Ammon's horn (tissue), 1 donor: ENCODE data around the gene FUT9.

Source experiments
- DNase-seq: peaks from one replicate; pipeline ENCODE4 v3.0.0-alpha.2; 2016; ENCODE audit warnings: low spot score

FUT9 gene

DNA sequence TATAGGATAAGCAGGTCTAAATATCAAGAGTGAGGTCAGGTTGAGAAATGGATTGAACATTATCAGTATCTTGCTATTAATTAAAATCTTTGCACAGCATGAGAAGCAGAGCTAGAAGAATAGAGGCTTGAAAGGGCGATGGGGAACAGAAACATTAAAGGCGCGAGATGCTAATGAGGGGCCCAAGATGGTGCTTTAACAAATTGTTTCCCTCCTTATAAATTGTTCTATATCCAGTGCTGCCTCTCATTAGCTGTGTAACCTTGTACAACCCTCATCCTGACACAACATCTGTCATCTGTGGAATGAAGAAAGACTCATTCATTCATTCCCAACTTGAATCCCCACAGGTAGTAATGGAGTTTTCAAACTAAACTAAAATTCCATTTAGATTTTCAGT is 57.8 kb downstream of the FUT9 start:
- DNase-seq: no peak

DNA sequence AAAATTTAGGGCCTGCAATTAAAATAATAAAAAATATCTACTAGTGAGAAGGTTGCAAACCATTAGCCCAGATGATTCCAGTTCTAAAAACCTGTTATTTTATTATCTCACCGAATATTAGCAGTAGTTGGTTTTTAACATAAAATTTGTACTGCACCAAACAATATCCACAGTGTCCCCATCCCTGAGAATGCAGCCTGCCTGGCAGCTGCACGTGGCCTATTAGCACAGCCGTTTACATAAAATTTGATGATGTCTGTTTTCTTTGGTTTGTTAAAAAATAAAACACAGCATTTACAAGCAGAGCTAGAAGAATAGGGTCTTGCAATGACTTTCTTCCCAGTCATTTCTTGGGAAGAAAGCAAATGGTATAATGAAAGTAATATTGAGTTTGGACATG is 58.2 kb downstream of the FUT9 start:
- DNase-seq: peak; percentile 38

DNA sequence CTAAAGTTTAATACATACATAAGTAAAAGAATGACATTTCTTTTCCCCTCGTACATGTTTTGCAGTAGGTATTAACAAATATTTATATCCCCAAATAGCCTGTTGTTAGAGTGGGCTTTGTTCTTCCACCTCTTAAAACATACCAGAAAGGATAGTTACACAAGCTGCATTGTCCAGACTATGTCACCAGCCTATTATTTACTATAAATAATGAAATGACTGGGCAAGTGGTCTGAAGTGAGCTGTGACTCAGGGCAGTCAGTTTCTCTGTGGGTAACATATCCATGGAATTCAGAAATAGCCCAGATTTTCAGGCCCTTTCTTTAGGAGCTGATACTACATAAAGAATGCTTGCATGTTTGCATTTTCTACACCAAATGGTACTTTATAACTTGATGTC is 60.1 kb downstream of the FUT9 start:
- no peak for DNase-seq

DNA sequence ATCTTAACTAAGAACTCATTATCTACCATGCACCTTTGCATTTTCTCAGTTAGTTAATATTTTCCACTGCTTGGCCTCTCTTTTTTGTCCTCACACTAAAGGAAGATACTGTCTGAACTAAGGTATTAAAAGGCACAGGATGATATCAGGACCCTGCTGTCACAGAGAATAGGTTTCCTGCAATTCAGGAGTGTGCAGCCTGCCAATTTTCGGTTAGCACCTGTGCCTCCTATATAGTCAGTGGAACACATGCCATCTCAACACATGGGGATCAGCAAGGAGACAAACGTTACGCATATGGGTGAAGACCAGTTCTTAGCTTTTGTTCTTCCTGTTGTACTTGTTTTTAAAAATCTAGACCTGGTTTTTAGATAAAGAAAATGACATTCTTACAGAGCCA is 71.0 kb downstream of the FUT9 start:
- no peak for DNase-seq

DNA sequence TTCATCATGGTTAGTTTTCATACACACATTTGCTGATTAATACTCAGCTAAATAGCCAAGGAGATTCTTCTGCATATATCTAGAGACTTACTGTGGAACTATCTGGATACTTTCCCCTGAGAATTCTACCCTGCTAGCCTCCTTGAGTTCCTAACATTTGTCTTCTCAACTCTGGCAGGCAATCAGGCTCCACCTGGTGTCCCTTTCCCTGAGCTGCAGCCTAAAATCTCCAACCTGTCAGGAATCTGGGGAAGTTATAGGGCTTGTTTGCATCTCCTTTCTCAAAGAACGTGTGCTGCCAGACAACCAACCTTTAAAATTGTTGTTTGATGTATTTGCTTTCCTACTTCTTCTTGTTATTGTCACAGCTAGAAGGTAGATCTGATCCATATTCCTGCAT is 73.4 kb downstream of the FUT9 start:
- DNase-seq: no peak

DNA sequence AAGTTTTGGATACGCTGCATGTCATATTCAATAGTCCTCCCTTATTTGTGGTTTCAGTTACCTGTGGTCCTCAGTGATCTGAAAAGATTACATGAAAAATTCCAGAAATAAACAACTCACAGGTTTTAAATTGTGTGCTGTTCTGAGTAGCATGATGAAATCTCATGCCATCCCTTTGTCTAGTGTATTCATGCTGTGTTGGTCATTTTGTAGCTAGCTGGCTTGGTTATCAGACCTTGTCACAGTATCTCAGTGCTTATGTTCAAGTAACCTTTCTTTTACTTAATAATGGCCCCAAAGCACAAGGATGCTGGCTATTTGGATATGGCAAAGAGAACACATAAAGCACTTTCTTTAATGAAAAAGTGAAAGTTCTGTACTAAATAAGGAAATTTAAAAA is 78.3 kb downstream of the FUT9 start:
- DNase-seq: no peak

DNA sequence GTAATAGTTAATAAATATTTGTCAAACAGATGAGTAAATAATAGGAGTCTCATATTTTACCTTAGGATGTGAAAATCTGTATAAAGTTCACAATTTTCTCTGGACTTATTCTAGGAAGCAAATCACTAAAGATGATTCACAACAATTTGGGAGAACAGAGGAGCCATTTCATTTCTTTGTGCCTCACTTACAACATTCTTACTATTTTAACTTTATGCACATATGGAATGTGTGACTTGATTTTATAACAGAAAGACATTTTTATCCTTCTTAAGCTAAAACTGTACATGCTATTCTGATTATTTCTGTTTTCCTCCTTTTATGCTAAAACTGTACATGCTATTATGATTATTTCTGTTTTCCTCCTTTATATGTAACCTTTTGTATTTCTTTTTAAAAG is 83.3 kb downstream of the FUT9 start:
- DNase-seq: no peak

DNA sequence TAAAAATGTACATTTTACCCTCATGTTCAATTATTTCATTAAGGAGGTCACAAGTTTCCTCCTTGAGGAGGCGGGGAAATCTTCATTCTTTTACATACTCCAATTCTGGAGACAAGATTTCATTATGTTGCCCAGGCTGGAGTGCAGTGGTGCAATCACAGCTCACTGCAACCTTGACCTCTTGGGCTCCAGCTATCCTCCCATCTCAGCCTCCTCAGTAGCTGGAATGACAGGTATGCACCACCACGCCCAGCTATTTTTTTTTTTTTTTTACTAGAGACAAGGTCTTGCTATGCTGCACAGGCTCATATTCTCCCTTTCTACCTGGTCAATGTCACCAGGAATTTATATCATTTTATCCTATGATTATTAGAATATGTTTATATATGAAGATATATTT is 85.8 kb downstream of the FUT9 start:
- DNase-seq: no peak

DNA sequence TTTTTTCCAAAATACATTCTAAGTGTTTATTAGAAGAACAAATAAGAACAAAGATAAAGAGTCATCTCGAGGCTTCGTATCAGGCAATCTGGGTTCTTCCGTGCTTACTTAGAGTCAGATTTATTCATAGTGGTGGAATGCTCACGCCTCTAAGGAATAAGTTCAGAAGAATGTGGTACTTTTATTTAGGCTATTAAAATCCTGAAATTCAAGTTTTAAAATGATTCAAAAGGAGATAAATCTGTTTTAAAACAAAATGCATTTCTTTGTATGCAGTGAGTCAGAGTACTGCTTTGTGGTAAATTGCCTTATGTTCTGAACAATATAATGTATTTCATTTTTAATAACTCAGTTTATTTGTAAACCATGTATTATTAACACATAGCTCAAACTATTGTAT is 89.1 kb downstream of the FUT9 start:
- no peak for DNase-seq

DNA sequence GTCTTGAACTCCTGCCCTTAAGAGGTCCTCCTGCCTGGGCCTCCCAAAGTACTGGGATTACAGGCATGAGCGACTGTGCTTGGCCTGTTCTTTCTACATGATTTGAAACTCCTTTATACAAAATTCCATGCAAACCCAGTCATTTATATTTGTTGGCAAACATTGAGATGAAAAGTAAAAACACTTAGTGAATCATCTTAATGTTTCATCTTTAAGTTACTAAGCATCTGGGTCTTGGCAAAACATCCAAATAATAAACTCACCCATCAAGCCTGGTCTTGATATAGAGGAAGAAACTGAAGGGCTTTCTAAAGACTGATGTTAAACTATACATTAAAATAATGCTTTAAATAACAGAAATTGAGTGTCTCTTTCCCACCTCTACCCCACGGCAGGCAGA is 95.1 kb downstream of the FUT9 start:
- no peak for DNase-seq

DNA sequence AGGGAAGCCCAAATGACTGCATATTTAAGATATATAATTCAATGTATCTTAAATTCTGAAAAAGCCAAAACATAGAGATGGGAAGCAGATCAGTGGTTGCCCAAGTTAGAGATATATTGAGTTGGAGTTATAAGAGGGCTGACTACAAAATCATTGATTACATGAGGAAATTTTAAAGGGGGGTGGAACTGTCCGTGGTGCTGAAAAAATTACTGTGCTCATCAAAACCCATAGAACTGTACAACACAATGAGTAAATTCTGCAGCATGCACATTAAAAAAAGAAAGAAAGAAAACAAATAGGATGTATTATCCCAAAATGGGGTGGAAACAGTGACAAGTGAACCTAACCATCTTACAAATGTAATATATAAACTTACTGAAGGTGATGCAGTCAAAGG is 100.9 kb downstream of the FUT9 start:
- DNase-seq: no peak

DNA sequence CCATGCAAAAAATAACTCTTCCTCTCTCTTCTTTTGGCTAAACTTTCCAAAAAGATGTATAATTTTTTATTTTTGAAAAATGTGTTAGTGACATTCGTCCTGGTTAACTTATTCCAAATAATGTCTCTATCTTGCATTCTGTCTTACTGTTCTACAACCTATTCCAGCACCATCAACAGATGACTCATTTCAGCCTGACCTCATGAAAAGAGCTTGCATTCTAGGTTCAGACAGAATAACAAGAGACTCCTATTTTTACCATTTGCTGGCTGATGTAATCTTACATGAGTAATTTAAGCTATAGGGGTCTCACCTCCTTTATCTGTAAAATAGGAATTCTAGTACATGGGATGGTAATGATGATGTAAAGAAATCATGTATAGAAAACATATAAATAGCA is 109.0 kb downstream of the FUT9 start:
- DNase-seq: peak; percentile 21

DNA sequence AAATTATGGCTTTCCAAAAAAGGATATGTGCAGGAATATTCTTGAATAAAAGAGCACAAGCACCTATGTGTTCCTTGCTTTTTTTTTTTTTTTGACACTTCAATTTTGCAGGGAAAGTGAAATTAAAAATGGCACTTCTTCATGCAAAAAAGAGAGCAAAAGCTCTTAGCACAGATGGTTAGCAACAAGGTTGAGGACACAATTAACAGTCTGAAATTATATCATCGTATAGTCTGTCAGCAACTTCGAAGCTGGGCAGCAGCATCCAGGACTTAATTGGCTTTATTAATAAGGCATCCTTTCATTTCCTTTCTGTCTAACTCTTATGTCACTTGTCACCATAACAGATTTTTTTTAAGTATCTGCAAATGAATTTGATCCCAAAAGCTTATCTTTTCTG is 122.6 kb downstream of the FUT9 start:
- DNase-seq: no peak

DNA sequence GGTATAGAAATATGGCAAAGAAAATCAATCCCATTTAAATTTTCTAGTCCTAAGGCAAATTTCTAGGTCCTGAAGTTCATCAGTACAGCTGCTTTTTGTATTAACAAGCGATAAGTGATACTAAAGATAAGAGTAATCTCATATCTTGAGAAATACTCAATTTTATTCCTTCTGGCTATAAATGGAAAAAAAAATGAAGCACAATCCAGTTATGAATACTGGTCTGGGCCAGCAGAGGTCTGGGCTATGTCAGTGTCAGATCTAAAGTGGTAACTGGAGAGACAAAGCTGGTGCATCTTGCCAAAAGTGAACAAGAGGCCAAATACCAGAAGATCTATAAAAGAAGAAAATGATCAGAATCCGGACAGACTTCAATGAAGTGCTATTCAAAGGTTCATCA is 126.4 kb downstream of the FUT9 start:
- no peak for DNase-seq

DNA sequence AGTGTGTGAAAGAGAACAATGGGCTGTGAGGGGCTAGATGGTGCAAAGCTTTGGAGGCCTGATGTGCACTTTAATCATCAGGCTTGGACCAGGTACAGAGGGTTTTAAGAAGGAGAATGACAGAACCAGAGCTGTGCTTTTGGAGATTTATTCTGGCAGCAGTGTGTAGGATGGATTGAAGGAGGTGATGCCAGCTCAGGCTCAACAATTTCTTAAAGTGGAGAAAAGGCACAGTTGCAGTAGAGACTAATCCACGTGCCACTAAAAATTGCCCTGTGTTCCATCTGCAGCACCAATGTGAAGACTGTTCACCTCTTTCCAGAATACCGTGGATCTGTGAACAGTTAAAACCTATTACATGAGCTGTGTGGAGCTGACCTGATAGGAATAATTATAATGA is 134.7 kb downstream of the FUT9 start:
- peak; percentile 9 for DNase-seq

DNA sequence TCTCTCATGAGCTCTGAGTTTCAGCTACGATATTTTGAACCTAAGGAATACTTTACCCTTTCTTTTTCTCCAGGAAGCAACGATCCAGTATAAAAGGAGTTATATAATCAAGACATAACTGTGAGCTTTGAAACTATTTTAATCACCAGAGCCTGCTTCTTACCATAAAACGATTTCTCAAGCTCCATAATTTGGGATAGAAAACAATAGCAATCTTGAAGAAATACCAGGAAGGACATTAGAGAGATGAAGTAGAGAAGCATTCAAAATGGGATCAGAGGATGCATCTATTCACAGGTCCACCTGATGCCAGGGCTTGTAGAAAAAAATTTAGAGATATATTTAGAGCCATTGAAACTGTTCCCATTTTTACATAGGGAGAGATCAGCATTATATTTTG is 135.9 kb downstream of the FUT9 start:
- DNase-seq: no peak

DNA sequence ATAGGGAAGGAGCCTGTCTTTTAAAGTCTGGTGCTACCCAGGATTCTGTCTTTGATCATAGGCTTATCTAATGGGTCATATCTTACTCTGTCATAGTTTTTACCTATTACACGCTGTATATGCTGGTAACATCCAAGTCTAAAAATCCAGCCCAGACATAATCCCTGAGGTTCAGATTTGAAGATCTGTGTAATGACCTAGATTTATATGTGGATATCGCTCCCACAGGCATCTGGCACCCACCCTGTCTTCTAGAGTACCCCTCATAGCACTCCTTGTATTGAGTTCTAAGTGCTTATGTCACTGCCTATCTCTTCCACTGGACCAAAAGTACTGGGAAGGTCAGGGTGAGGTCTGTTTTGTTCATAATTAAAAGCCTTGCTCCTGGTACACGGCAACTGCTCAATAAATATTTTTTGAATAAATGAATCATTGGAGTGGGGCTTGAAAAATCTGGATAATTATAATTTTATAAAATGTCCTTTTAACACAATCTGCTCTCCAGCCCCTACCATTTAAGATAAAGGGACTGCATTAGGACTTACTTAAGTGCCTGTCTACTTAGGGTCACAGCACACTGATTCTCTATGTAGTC is 136.4 kb downstream of the FUT9 start:
- no peak for DNase-seq

DNA sequence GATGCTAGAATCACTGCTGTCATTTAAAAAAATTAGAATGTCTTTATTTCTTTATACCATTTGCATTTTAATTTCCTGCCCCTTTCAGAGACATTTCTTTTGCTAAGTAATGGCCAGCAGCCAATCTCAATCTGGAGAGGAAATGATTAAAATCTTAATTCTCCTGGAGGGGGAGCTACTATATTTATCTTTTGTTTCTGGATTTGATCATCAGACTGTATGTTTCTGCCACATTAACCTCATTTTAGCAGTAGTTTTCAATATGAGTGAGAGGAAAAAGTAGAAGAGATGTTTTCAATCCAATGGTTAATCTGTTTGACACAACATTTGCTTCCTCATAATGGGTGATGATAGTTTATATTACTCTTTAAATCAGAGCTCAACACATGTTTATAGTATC is 138.0 kb downstream of the FUT9 start:
- DNase-seq: no peak

DNA sequence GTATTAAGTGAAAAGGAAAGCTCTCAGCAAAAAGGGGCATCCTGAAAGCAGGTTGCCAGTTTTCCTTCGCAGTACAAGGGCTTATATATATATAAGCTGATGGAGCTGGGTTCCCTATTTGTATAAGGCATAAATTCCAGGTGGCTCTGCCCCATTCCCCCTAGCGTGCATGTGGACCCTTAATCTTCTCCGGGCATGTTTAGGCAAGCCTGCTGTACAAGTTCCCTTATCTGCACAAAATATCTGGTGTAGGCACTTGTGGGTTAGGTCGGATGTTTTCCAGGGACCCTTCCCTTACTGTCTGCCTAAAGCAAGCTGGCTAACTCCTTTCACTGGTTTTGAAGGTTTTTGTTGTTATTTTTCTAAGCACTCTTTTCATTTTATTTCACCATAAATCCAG is 140.7 kb downstream of the FUT9 start:
- no peak for DNase-seq

DNA sequence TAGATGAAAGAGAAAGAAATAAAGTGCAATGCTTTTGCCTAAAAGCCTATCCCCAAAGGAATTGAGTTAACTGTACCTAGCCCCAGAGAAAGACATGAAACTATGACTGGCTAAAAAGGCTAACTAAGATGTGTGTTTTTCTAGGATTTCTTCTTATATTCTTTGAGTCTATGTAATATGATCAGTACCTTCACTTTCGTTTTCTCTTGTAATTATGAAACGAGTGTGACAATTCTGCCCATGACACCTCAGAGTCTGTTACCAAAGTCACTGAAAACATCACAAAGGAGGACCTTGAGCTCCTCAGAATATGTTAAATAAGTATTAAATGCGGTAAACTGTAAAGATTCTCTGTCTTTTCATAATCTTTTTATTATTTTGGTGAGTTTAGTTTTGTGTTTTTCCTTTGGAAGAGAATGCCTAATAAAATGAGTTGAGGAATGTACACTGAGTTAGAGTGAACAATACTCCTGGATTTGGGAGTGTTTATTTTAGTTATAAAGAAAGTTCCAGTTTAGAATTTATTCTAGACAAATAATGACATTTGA is 141.3 kb downstream of the FUT9 start:
- DNase-seq: no peak

DNA sequence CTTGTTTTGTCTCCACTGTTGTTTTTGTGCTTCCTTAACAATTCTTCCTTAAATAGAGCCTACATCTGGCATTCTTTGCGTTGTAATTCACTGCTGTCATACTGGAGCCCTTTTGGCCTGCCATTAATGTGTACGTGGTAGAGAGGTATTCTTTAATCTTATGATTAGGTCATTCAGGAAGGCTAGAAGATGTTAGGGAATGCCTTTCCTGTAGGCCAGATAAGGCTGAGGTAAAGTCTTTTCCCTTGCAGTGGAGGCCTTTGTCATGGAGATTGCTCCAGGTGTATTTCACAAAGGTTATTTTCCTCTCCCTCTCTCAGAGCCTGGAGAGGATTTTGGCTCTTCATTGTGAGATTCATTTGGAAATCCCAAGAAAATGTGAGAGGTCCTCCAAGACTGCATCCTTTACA is 146.9 kb downstream of the FUT9 start:
- DNase-seq: no peak

DNA sequence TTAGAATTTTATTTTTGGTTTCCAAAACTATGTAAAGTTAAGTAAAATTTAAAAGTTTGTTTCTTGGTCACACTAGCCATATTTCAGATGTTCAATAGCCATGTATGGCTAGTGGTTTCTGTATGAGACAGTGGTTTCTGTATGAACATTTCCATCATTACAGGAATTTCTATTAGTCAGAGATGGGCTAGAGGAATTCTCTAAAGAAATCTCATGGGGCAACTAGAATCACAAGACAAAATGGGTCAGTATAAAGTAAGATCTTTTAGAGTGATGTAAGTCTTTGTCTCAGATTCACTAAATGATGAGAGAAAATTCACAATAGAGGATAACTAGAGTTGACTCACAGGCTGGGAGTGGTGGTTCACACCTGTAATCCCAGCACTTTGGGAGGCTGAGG is 149.0 kb downstream of the FUT9 start:
- no peak for DNase-seq

DNA sequence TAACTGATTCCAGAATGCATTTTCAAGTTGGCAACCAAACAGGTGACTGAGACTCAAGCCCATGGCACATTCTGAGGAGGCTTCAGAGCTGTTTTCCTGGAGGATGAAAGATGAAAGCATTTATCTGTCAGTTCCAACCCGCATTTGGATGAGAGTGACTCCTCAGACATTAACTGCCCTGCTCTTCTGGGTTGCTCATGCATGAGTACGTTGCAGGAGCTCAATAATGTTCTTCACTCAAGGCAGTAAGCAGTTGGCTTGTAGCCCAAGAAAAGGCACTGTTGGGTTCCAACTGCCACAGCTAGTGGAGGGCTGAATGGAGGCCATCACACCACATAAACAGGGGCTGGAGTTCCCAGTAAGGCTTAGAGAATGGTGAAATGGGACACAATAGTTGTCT is 155.3 kb downstream of the FUT9 start:
- DNase-seq: peak; percentile 21

DNA sequence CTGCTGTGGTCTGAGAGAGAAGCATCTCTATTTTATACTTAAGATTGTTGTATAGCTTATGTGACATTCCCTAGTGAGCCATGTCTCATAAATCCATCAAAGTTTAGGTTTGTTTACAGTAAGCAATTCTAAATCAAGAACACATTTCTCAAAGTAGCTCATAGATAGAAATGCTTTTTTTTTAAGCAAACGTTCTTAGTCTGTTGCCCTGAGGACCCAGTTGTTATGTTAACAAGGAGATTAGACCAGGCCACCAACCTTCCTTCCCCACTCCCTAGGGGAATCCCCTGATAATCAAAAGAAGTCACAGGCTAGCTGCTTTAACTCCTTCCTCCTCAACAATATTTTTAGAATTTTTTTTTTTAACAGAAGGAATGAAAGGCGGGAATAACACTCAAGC is 169.0 kb downstream of the FUT9 start:
- DNase-seq: no peak

DNA sequence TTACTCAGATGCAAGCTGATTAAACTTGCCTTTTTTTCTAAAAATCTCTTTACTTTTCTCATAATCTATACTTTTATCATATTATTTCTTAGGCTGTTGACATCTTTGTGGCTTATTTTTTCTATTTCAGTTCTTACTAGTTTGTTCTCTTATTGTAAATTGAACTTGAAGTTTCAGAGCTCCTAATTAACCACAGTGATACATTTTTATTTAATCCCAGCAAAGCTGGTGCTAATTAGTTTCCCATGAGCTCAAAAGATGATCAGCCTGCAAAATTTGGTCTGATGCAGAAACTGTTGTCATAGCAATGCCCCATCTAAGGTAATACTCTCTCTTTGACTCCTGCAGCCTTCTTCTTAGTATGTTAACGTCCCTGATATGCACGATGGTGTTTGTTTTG is 170.3 kb downstream of the FUT9 start:
- no peak for DNase-seq
